ENCODE data around the gene SMR3B. TPM values are rescaled to one million over a fixed set of nuclear protein-coding genes. Genes with fewer than 3 reads are reported as not detected.

Gene SMR3B
- total RNA-seq, 1 donor from 2014 or later: not detected

- Histone ChIP-seq H3K4me2 (no peak within 1 kb of the TSS), H3K4me1 (no peaks in the 10 kb centered on the region), H3F3A (ENCODE audit: low read depth) (no peaks in the 10 kb centered on the region), H3K27me3 (no peaks in the 10 kb centered on the region), H3K4me3 (no peak within 1 kb of the TSS), H4K20me1 (ENCODE audit: low read depth) (no peaks in the 10 kb centered on the region), H3K27ac (no peak within 1 kb of the TSS), H2AFZ (replicated peaks) (peak within 1 kb of the TSS; percentile 3), H3K79me2 (ENCODE audit: low read depth) (no peaks in the 10 kb centered on the region), H3K36me3 (no peaks in the 10 kb centered on the region), H3K9ac (no peak within 1 kb of the TSS), H3K9me3 (ENCODE audit: low read depth) (no peaks in the 10 kb centered on the region)
- H3K9me3 Mint-ChIP-seq: no peaks in the 10 kb centered on the region
- H3K27me3 Mint-ChIP-seq (ENCODE audit: insufficient read depth, low read depth): no peaks in the 10 kb centered on the region
- H3K4me3 Mint-ChIP-seq: no peak within 1 kb of the TSS
- no peak within 1 kb of the TSS for H3K27ac Mint-ChIP-seq
- TF ChIP-seq EZH2phosphoT487 (IDR thresholded peaks at IDR 0.05) (no peak), CTCF (IDR thresholded peaks at IDR 0.05) (no peak), EZH2 (IDR thresholded peaks at IDR 0.05) (no peak)
- DNase-seq (ENCODE audit: low spot score): no peak
- no peaks in the 10 kb centered on the region for H3K36me3 Mint-ChIP-seq
- no peaks in the 10 kb centered on the region for H3K4me1 Mint-ChIP-seq
These were observed 22.5 kb upstream of the SMR3B start, which contains the start of gene SMR3A for GRCh38 chr4:70360460-70360859. TSS of gene SMR3A (plus strand) at chr4:70360760. CDS start at chr4:70362116, 1,356 bp downstream.

DNA sequence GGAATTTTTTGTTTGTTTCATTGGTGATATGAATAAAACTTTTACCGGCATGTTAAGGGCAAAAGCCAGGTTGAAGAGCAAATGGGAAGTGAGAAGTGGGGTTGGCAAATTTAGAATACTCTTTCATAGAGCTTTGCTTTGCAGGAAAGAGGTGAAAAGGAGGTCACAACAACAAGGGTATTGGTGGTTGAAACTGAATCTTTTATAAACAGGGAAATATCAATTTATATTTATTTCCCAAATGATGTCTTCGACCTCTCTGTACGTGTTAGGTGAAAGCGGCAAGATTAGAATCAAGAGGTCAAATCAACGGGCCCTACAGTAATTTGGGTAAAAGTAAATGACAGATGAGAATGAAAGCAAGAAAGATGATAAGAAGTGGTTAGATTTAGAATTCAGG lies 18.9 kb upstream of the SMR3B start:
- Histone ChIP-seq H3F3A (ENCODE audit: low read depth) (no peaks in the 10 kb centered on the region), H2AFZ (replicated peaks) (peak overlapping the region; percentile 51), H3K36me3 (no peaks in the 10 kb centered on the region), H3K4me1 (no peaks in the 10 kb centered on the region), H3K9me3 (ENCODE audit: low read depth) (no peaks in the 10 kb centered on the region), H4K20me1 (ENCODE audit: low read depth) (no peaks in the 10 kb centered on the region), H3K4me3 (no peak overlapping the region), H3K4me2 (no peak overlapping the region), H3K79me2 (ENCODE audit: low read depth) (no peaks in the 10 kb centered on the region), H3K27me3 (no peaks in the 10 kb centered on the region), H3K9ac (no peak overlapping the region), H3K27ac (no peak overlapping the region)
- TF ChIP-seq CTCF (IDR thresholded peaks at IDR 0.05) (no peak), EZH2 (IDR thresholded peaks at IDR 0.05) (no peak), EZH2phosphoT487 (IDR thresholded peaks at IDR 0.05) (no peak)
- H3K9me3 Mint-ChIP-seq: no peaks in the 10 kb centered on the region
- no peak for DNase-seq (ENCODE audit: low spot score)
- H3K4me3 Mint-ChIP-seq: no peak overlapping the region
- no peak overlapping the region for H3K27ac Mint-ChIP-seq
- H3K4me1 Mint-ChIP-seq: no peaks in the 10 kb centered on the region
- no peaks in the 10 kb centered on the region for H3K27me3 Mint-ChIP-seq (ENCODE audit: insufficient read depth, low read depth)
- H3K36me3 Mint-ChIP-seq: no peaks in the 10 kb centered on the region

- H3K4me3 Mint-ChIP-seq: no peak overlapping the region
- Histone ChIP-seq H2AFZ (replicated peaks) (no peak overlapping the region), H3K79me2 (ENCODE audit: low read depth) (no peaks in the 10 kb centered on the region), H4K20me1 (ENCODE audit: low read depth) (no peaks in the 10 kb centered on the region), H3K27me3 (no peaks in the 10 kb centered on the region), H3K9me3 (ENCODE audit: low read depth) (no peaks in the 10 kb centered on the region), H3K27ac (no peak overlapping the region), H3K36me3 (no peaks in the 10 kb centered on the region), H3K9ac (no peak overlapping the region), H3K4me2 (no peak overlapping the region), H3K4me1 (no peaks in the 10 kb centered on the region), H3K4me3 (no peak overlapping the region), H3F3A (ENCODE audit: low read depth) (no peaks in the 10 kb centered on the region)
- no peaks in the 10 kb centered on the region for H3K27me3 Mint-ChIP-seq (ENCODE audit: insufficient read depth, low read depth)
- H3K9me3 Mint-ChIP-seq: no peaks in the 10 kb centered on the region
- no peak overlapping the region for H3K27ac Mint-ChIP-seq
- TF ChIP-seq CTCF (IDR thresholded peaks at IDR 0.05): no peak
- no peak for TF ChIP-seq EZH2 (IDR thresholded peaks at IDR 0.05)
- no peak for TF ChIP-seq EZH2phosphoT487 (IDR thresholded peaks at IDR 0.05)
- H3K36me3 Mint-ChIP-seq: no peaks in the 10 kb centered on the region
- no peaks in the 10 kb centered on the region for H3K4me1 Mint-ChIP-seq
- no peak for DNase-seq (ENCODE audit: low spot score)
These were observed 17.5 kb upstream of the SMR3B start for GRCh38 chr4:70365479-70365878.
